Spleen (tissue), 11 donors: ENCODE results near the gene ATP6V0C. TPM values are rescaled to one million over a fixed set of nuclear protein-coding genes. Genes with fewer than 3 reads are reported as not detected.

Source experiments
- DNase-seq: peaks from one replicate; pipeline ENCODE4 v3.0.0-alpha.2; 2020
- H3K27ac ChIP-seq, 8 donors: fragments of 200-600 bp; sonication (generic) in 7 of 8; 1 replicate in 4 of 8; 2 replicates in 4 of 8; pipeline versions ENCODE4 v1.5.0 to v1.8.0; 2016 to 2021; ENCODE audit warnings: inconsistent platforms in 4 of 8, mild to moderate bottlenecking in 4 of 8, moderate library complexity in 1 of 8
- H3K27me3 ChIP-seq, 7 donors: fragments of 200-600 bp; sonication (generic) in 6 of 7; replicated peaks in 1 of 7; 1 replicate in 4 of 7; 2 replicates in 3 of 7; pipeline versions ENCODE4 v1.5.0 to v1.8.0; 2016 to 2021; ENCODE audit warnings: inconsistent platforms in 3 of 7, mild to moderate bottlenecking in 1 of 7
- H3K36me3 ChIP-seq, 6 donors: fragments of 200-600 bp; sonication (generic) in 5 of 6; 1 replicate in 4 of 6; 2 replicates in 2 of 6; pipeline versions ENCODE4 v1.5.0 to v1.8.0; 2016 to 2021; ENCODE audit warnings: inconsistent platforms in 2 of 6
- H3K4me1 ChIP-seq, 6 donors: fragments of 200-600 bp; sonication (generic) in 5 of 6; 1 replicate in 3 of 6; 2 replicates in 3 of 6; pipeline versions ENCODE4 v1.5.0 to v1.8.0; 2016 to 2021; ENCODE audit warnings: inconsistent platforms in 3 of 6
- H3K4me3 ChIP-seq, 8 donors: fragments of 200-600 bp; sonication (generic) in 7 of 8; 1 replicate in 4 of 8; 2 replicates in 4 of 8; pipeline versions ENCODE4 v1.5.0 to v1.8.0; 2016 to 2021; ENCODE audit warnings: inconsistent platforms in 4 of 8, mild to moderate bottlenecking in 4 of 8, moderate library complexity in 2 of 8
- H3K9me3 ChIP-seq, 8 donors: fragments of 200-600 bp; sonication (generic) in 7 of 8; 1 replicate in 4 of 8; 2 replicates in 4 of 8; pipeline versions ENCODE4 v1.5.0 to v1.8.0; 2016 to 2021; ENCODE audit warnings: inconsistent platforms in 4 of 8
- POLR2A ChIP-seq, 3 donors: fragments of 450-650 bp; IDR thresholded peaks; one replicate each; pipeline ENCODE4 v1.5.1; 2017; ENCODE audit warnings: antibody characterized with exemption in 3 of 3, mild to moderate bottlenecking in 1 of 3
- POLR2AphosphoS5 ChIP-seq, 3 donors: sonication (generic); formaldehyde crosslinking; IDR thresholded peaks; one replicate each; pipeline ENCODE4 v1.5.1; 2017; ENCODE audit warnings: antibody characterized with exemption in 3 of 3
- WGBS, 5 donors: extraction: QIAGEN DNeasy Blood & Tissue Kit in 3 of 5; methylation state at CpG; one replicate each; pipeline versions ENCODE4 v1.1.5 to v1.1.7; 2013 to 2018; 5-methylcytosine and 5-hydroxymethylcytosine counted together
- intact Hi-C: fragments of 100-400 bp; cut with DNase I; formaldehyde crosslinking; loops from one replicate; pipeline ENCODE4 v1.15.0; 2023; ENCODE audit warnings: low total_unique reads
- polyA plus RNA-seq, 3 donors: library from polyadenylated mRNA; stranded (reverse); fragments of 200-250 nt; gene quantifications; one replicate each; pipeline ENCODE4 v1.2.1, GENCODE V29; 2013
- total RNA-seq, 7 donors: library from RNA; depleted of rRNA in 3 of 7; stranded (reverse); fragments of >200 nt in 3 of 7; fragmentation: NEBNext Ultra II Directional in 4 of 7; extraction: Animal tissue kit (Norgen Biotek cat#: 25700) in 4 of 7; gene quantifications; one replicate each; pipeline versions ENCODE4 v1.1.0 to v1.2.1, GENCODE V29; 2016 to 2021
- TF ChIP-seq, protein P1 (sequence below), 11 experiments: fragments of 200-600 bp in 7 of 11; fragments of 450-650 bp in 4 of 11; sonication (generic) in 4 of 11; IDR thresholded peaks in 8 of 11; conservative IDR thresholded peaks in 3 of 11; 1 replicate in 7 of 11; 2 replicates in 4 of 11; pipeline versions ENCODE4 v1.4.0 to v1.8.0; 2016 to 2021; ENCODE audit warnings: antibody characterized with exemption in 11 of 11, inconsistent platforms in 4 of 11, mild to moderate bottlenecking in 1 of 11
- donor health status: healthy with polysubstance abuse.
- donor health status: DM: no; HTN: no; CAD: no; lungs with moderate emphysema.
- donor health status: DM: no; HTN: no; CAD: no.
- donor health status: Bipolar disorder and iron deficiency.
- donor health status: healthy.
- donor health status: DM: no; HTN: no; CAD: no.
- donor health status: DM: yes; HTN: yes; CAD: no.

Gene ATP6V0C
- total and polyA plus RNA-seq, 10 donors, result 64.5 to 199 (median 112) TPM

DNA sequence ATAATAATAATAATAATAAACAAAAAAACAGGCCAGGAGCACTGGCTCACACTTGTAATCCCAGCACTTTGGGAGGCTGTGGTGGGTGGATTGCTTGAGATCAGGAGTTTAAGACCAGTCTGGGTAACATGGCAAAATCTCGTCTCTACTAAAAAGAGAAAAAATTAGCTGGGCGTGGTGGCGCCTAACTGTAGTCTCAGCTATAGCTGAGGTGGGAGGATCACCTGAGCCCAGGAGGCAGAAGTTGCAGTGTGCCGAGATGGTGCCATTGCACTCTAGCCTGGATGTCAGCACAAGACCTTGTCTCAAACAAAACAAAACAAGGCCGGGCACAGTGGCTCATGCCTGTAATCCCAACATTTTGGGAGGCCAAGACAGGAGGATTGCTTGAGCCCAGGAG, 18.7 kb upstream of the ATP6V0C start:
- intact Hi-C loops, result loop anchor here (10.0 kb wide), 1 partner anchor 60 kb away; no protein-coding TSS in a partner anchor
- no peak for DNase-seq
- H3K27me3 ChIP-seq, result no peaks in the 10 kb centered on the region
- H3K4me3 ChIP-seq, result no peak overlapping the region
- no peaks in the 10 kb centered on the region for H3K9me3 ChIP-seq
- TF ChIP-seq POLR2AphosphoS5 (IDR thresholded peaks at IDR 0.05) (no peak), POLR2A (IDR thresholded peaks at IDR 0.05) (no peak)
- TF ChIP-seq, protein P1, sequence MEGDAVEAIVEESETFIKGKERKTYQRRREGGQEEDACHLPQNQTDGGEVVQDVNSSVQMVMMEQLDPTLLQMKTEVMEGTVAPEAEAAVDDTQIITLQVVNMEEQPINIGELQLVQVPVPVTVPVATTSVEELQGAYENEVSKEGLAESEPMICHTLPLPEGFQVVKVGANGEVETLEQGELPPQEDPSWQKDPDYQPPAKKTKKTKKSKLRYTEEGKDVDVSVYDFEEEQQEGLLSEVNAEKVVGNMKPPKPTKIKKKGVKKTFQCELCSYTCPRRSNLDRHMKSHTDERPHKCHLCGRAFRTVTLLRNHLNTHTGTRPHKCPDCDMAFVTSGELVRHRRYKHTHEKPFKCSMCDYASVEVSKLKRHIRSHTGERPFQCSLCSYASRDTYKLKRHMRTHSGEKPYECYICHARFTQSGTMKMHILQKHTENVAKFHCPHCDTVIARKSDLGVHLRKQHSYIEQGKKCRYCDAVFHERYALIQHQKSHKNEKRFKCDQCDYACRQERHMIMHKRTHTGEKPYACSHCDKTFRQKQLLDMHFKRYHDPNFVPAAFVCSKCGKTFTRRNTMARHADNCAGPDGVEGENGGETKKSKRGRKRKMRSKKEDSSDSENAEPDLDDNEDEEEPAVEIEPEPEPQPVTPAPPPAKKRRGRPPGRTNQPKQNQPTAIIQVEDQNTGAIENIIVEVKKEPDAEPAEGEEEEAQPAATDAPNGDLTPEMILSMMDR (IDR thresholded peaks at IDR 0.05 in 8 of 11, conservative IDR thresholded peaks at IDR 0.05 in 3 of 11), result no peak
- 93 to 95% (median 95%) methylated on average over 5 of the region's 5 CpGs for WGBS, 5 donors
- peaks cover 0 to 51% (median 17%) of the 10 kb centered on the region in 6 donors for H3K36me3 ChIP-seq
- H3K27ac ChIP-seq, result no peak overlapping the region
- peaks cover 0 to 16% (median 5%) of the 10 kb centered on the region in 6 donors for H3K4me1 ChIP-seq

DNA sequence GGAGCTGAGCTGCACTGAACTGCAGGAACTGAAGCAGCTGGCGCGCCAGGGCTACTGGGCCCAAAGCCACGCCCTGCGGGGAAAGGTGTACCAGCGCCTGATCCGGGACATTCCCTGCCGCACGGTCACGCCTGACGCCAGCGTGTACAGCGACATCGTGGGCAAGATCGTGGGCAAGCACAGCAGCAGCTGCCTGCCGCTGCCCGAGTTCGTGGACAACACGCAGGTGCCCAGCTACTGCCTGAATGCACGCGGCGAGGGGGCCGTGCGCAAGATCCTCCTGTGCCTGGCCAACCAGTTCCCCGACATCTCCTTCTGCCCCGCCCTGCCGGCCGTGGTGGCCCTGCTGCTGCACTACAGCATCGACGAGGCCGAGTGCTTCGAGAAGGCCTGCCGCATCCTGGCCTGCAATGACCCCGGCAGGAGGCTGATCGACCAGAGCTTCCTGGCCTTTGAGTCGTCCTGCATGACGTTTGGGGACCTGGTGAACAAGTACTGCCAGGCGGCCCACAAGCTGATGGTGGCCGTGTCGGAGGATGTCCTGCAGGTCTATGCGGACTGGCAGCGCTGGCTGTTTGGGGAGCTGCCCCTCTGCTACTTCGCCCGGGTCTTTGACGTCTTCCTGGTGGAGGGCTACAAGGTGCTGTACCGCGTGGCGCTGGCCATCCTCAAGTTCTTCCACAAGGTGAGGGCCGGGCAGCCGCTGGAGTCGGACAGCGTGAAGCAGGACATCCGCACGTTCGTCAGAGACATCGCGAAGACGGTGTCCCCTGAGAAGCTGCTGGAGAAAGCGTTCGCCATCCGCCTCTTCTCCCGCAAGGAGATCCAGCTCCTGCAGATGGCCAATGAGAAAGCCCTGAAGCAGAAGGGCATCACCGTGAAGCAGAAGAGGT, 17.3 kb upstream of the ATP6V0C start:
- Histone ChIP-seq H3K4me3 (no peak overlapping the region), H3K36me3 (peaks cover 0 to 47% (median 17%) of the 10 kb centered on the region in 6 donors), H3K4me1 (peaks cover 5 to 26% (median 10%) of the 10 kb centered on the region in 6 donors), H3K27me3 (no peaks in the 10 kb centered on the region), H3K27ac (no peak overlapping the region), H3K9me3 (no peaks in the 10 kb centered on the region)
- 92 to 96% (median 95%) methylated on average over 35 to 62 of the region's 62 CpGs for WGBS, 5 donors
- intact Hi-C loops, result loop anchor here (10.0 kb wide), 1 partner anchor 62 kb away; no protein-coding TSS in a partner anchor
- peak; percentile 69 for DNase-seq
- no peak for TF ChIP-seq POLR2AphosphoS5 (IDR thresholded peaks at IDR 0.05)
- TF ChIP-seq, protein P1 (IDR thresholded peaks at IDR 0.05 in 8 of 11, conservative IDR thresholded peaks at IDR 0.05 in 3 of 11), result no peak

DNA sequence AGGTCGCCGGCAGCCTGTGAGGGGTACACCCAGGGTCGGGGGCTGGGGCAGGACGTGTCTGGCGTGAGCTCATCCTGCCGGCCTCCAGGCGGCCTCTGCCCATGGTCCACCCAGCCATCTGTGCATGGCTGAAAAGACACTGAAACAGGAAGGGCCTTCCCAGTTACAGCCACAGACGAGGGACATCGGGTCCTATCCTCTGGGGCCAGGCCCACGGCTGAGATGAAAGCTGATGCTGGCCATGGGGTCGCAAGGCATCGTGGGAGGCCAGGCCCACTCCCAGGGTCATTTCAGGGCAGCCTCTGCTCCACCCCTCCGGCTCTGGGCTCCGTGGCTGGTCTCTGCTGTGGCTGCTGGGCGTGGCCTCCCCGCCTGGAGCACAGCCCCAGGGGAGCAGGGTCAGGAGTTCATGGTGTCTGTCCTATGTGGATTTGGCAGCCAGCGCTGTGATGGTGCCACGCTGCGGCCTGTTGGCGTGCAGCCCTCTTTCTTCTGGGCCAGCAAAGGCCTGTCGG, 16.6 kb upstream of the ATP6V0C start:
- H3K36me3 ChIP-seq, result peaks cover 0 to 47% (median 17%) of the 10 kb centered on the region in 6 donors
- WGBS, 5 donors, result 60 to 80% (median 74%) methylated on average over 12 to 21 of the region's 21 CpGs
- intact Hi-C loops, result loop anchor here (10.0 kb wide), 1 partner anchor 62 kb away; no protein-coding TSS in a partner anchor
- TF ChIP-seq, protein P1 (IDR thresholded peaks at IDR 0.05 in 8 of 11, conservative IDR thresholded peaks at IDR 0.05 in 3 of 11), result no peak
- TF ChIP-seq POLR2AphosphoS5 (IDR thresholded peaks at IDR 0.05), result peak in 2 of 3 donors; percentile 23 to 58
- peaks cover 10 to 33% (median 16%) of the 10 kb centered on the region in 6 donors for H3K4me1 ChIP-seq
- no peaks in the 10 kb centered on the region for H3K9me3 ChIP-seq
- peak; percentile 72 for DNase-seq
- H3K4me3 ChIP-seq, result no peak overlapping the region
- peak overlapping the region in 1 of 8 donors; percentile 21 for H3K27ac ChIP-seq
- no peaks in the 10 kb centered on the region for H3K27me3 ChIP-seq
